Adrenal gland (tissue), 5 donors: ENCODE results near the gene KIAA1328.

Experiments used
- POLR2A ChIP-seq, 2 donors: fragments of 450-650 bp; IDR thresholded peaks; one replicate each; pipeline ENCODE4 v1.6.1; 2017; ENCODE audit warnings: antibody characterized with exemption in 2 of 2, mild to moderate bottlenecking in 2 of 2, moderate library complexity in 1 of 2
- TF ChIP-seq, protein P1 (sequence below), 6 experiments: fragments of 450-650 bp in 4 of 6; fragments of 200-600 bp in 2 of 6; sonication (generic) in 1 of 6; IDR thresholded peaks; 1 replicate in 5 of 6; 2 replicates in 1 of 6; pipeline versions ENCODE4 v1.5.1 to v1.8.0; 2016 to 2021; ENCODE audit warnings: antibody characterized with exemption in 6 of 6, mild to moderate bottlenecking in 2 of 6, moderate library complexity in 1 of 6
- donor health status: DM: no; HTN: no; CAD: no.

DNA sequence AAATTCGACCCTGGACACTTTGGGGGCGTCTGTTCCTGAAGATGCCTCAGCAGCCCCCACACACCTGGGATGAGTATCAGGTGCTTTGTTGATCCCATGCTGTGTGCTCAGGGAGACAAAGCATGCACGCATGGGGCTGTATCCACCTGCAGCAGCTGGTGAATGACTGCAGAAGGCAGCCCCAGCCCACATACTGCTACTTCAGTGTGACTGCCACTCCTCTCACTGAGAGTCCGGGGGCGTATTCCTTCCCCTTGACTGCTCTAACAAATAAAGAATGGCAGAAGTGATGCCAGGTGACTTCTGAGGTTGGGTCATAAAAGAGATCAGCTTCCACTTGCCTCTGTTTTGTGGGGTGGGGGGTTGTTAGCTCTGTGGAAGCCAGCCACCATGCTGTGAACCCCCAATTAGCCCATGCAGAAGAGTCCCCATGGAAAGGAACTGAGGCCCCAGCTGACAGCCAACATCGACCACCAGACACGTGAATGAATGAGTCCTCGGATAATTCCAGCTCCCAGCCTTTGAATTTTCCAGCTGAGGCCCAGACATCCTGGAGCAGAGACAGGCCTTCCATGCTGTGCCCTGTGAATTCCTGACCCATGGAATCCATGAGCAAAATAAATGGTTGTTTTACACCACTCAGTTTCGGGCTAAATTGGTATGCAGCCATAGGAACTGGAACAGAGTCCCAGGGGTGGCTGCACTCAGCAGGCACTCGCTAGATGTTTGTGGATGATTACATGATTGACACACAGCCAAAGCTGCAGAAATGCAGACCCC, 447.4 kb downstream of the KIAA1328 start:
- TF ChIP-seq, protein P1, sequence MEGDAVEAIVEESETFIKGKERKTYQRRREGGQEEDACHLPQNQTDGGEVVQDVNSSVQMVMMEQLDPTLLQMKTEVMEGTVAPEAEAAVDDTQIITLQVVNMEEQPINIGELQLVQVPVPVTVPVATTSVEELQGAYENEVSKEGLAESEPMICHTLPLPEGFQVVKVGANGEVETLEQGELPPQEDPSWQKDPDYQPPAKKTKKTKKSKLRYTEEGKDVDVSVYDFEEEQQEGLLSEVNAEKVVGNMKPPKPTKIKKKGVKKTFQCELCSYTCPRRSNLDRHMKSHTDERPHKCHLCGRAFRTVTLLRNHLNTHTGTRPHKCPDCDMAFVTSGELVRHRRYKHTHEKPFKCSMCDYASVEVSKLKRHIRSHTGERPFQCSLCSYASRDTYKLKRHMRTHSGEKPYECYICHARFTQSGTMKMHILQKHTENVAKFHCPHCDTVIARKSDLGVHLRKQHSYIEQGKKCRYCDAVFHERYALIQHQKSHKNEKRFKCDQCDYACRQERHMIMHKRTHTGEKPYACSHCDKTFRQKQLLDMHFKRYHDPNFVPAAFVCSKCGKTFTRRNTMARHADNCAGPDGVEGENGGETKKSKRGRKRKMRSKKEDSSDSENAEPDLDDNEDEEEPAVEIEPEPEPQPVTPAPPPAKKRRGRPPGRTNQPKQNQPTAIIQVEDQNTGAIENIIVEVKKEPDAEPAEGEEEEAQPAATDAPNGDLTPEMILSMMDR (IDR thresholded peaks at IDR 0.05), result no peak
- no peak for TF ChIP-seq POLR2A (IDR thresholded peaks at IDR 0.05)
